ENCODE results near the gene STK4. TPM values are rescaled to one million over a fixed set of nuclear protein-coding genes. Genes with fewer than 3 reads are reported as not detected.

STK4 gene
- total and polyA plus RNA-seq, 2 of the 8 experiments (the other 6 are each of a cell fraction or from before 2014, with no cell fraction given), result 12.0 to 34.3 TPM

DNA sequence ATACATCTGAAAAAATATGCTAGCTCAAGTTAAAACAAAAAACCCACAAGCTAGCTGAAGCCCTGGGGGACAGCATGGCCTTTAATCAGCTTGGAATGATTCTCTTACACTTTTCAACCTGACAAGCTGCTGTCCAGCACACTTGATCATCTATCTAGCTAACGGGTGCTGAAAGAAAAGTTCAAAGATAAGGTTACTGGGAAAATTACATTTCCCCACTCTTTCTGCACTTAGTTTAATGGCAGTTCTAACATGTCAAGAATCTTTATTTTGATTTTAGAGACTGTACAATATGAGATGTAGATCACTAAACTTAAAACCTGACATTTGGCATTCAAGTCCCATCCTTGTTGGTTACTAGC, 53.4 kb downstream of the STK4 start:
- Histone ChIP-seq H3K4me3 (ENCODE audit: extremely low read depth in 1 of 4, insufficient read depth in 2 of 4, low read depth in 3 of 4, low read length in 4 of 4) (no peak overlapping the region), H3K4ac (replicated peaks; ENCODE audit: insufficient read length, low read depth, low read length) (no peak overlapping the region), H2AFZ (ENCODE audit: low read length) (no peak overlapping the region), H4K5ac (ENCODE audit: insufficient read length, low read depth, low read length) (no peak overlapping the region), H2AK5ac (ENCODE audit: low read depth, low read length) (no peak overlapping the region), H2BK5ac (ENCODE audit: low read depth, low read length) (no peak overlapping the region), H4K8ac (ENCODE audit: extremely low read depth, insufficient read depth, low read length) (no peak overlapping the region), H2BK20ac (ENCODE audit: low read length) (no peak overlapping the region), H3K14ac (ENCODE audit: insufficient read length) (no peak overlapping the region), H3K27me3 (replicated peaks in 1 of 4; ENCODE audit: control insufficient read depth in 3 of 4, extremely low read depth in 1 of 4, insufficient read depth in 3 of 4, low read length in 3 of 4) (no peaks in the 10 kb centered on the region), H3K9ac (replicated peaks in 1 of 4; ENCODE audit: extremely low read depth in 1 of 4, low read depth in 3 of 4, low read length in 3 of 4) (no peak overlapping the region), H2BK15ac (ENCODE audit: low read length) (no peak overlapping the region), H3K23ac (ENCODE audit: insufficient read length) (no peak overlapping the region), H3K4me1 (replicated peaks in 1 of 4; ENCODE audit: control insufficient read depth in 3 of 4, insufficient read depth in 4 of 4, low read length in 3 of 4) (peaks cover 0 to 7% (median 0%) of the 10 kb centered on the region in 4 experiments; a peak in 3 of 7 replicates), H3K18ac (ENCODE audit: extremely low read depth, low read length) (no peak overlapping the region), H4K91ac (replicated peaks; ENCODE audit: insufficient read length, low read length) (no peak overlapping the region), H3K36me3 (ENCODE audit: control insufficient read depth in 2 of 4, insufficient read depth in 4 of 4, low read length in 3 of 4) (peaks cover 0 to 1% (median under 1%) of the 10 kb centered on the region in 4 experiments; a peak in 3 of 8 replicates), H3K27ac (ENCODE audit: low read depth, low read length) (no peak overlapping the region), H3K56ac (replicated peaks; ENCODE audit: insufficient read length, low read depth, low read length) (no peak overlapping the region), H4K20me1 (replicated peaks in 1 of 2; ENCODE audit: control insufficient read depth in 1 of 2, insufficient read depth in 2 of 2, low read length in 2 of 2) (no peaks in the 10 kb centered on the region), H3K4me2 (ENCODE audit: insufficient read depth in 1 of 2, low read depth in 2 of 2, low read length in 2 of 2) (no peak overlapping the region), H2BK120ac (replicated peaks; ENCODE audit: low read depth, low read length) (no peak overlapping the region), H3K9me3 (ENCODE audit: insufficient read depth in 2 of 2, low read depth in 1 of 2, low read length in 1 of 2) (no peaks in the 10 kb centered on the region), H3K79me1 (ENCODE audit: low read depth, low read length) (no peaks in the 10 kb centered on the region), H3K79me2 (ENCODE audit: control insufficient read depth in 1 of 2, insufficient read depth in 2 of 2, low read length in 2 of 2) (0 out of 4 replicates have a peak, but pooled peaks cover 0 to 4% of the 10 kb centered on the region in 2 experiments), H2BK12ac (ENCODE audit: low read depth, low read length) (no peak overlapping the region), H3K23me2 (ENCODE audit: low read depth, low read length) (no peaks in the 10 kb centered on the region; the same call in 1 of the 2 replicates)
- FAIRE-seq (no peak), DNase-seq (ENCODE audit: low read depth in 1 of 2, low spot score in 2 of 2) (no peak)
- ChIA-PET CTCF (ENCODE audit: partially characterized antibody) (interaction anchor here (0.8 to 1.7 kb wide), 4 partner anchors 9 to 271 kb away, joined by 3 to 17 read pairs (median 4); no protein-coding TSS in a partner anchor), POLR2A (ENCODE audit: partially characterized antibody) (interaction anchor here (0.7 to 1.6 kb wide), 3 partner anchors 24 to 108 kb away, joined by 3 to 5 read pairs (median 3); no protein-coding TSS in a partner anchor)
- WGBS, 2 experiments (ENCODE audit: extremely low coverage in 1 of 2, insufficient coverage in 1 of 2, insufficient read length in 1 of 2, insufficient replicate concordance in 2 of 2, low coverage in 1 of 2, low lambda C conversion rate in 2 of 2, missing lambda C conversion rate in 1 of 2), result 86% methylated on average over 1 of the region's 1 CpG; no CpG with 5 or more reads in 1 of the 2 experiments
- TF ChIP-seq RBBP5 (IDR thresholded peaks at IDR 0.05; ENCODE audit: borderline replicate concordance, low read depth, low read length) (no peak), CEBPB (IDR thresholded peaks at IDR 0.05; ENCODE audit: low read depth, low read length) (no peak), ATF2 (IDR thresholded peaks at IDR 0.05; ENCODE audit: low read length) (no peak), KDM1A (IDR thresholded peaks at IDR 0.05; ENCODE audit: borderline replicate concordance, low read length) (no peak), BCL11A (IDR thresholded peaks at IDR 0.05; ENCODE audit: low read depth in 2 of 2, low read length in 2 of 2) (no peak), HDAC6 (IDR thresholded peaks at IDR 0.05; ENCODE audit: low read depth, low read length) (no peak), CHD1 (IDR thresholded peaks at IDR 0.05; ENCODE audit: low read depth, low read length) (no peak), FOSL1 (IDR thresholded peaks at IDR 0.05; ENCODE audit: insufficient read depth, low read depth, low read length) (no peak), EGR1 (IDR thresholded peaks at IDR 0.05; ENCODE audit: borderline replicate concordance, low read depth, low read length) (no peak), SP4 (IDR thresholded peaks at IDR 0.05; ENCODE audit: low read length) (no peak), TCF12 (IDR thresholded peaks at IDR 0.05; ENCODE audit: low read depth, low read length) (no peak), POLR2AphosphoS5 (IDR thresholded peaks at IDR 0.05; ENCODE audit: low read depth, low read length) (no peak), TEAD4 (IDR thresholded peaks at IDR 0.05; ENCODE audit: low read depth, low read length) (no peak), KDM5A (IDR thresholded peaks at IDR 0.05; ENCODE audit: low read length) (no peak)

Data from H1 (cell line).